ENCODE measurements around the gene ATG2B. TPM values are rescaled to one million over a fixed set of nuclear protein-coding genes. Genes with fewer than 3 reads are reported as not detected.

Gene ATG2B
- total RNA-seq, 1 donor from 2014 or later, result 10.0 TPM

DNA sequence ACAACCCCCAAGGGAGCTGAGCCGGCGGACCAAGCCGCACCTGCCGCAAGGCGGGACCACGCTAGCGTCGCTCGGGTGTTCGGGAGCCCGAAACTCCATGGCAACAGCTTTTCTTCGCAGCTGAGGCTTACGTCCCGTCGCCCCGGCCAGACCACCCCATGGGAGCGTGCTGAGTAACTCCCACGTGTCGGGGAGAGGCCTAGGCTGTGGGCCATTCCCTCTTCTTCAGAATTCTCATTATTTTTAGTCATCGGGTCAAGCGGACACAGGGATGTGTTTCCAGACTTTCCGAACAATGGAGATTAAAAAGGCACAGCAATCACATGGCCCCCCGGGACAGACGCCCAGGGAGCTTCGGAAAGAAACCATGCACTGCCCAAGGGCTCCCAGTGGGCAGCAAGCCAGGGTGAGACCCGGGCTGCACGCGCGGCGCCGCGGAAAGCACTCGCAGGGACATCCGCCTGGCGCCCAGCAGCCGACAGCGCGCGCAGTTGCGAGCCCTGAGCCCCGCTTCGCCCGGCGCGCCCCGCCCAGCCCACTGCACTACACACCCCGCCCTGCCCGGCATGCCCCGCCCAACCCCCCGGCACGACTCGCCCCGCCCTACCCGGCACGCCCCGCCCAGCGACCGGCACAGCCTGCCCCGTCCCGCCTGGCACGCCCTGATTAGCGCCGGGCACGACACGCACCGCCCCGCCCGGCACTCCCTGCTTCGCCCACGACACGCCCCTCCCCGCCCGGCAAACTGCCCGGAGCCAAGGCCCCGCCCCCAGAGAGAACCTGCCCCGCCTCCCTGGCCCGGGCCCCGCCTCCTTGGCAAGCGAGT lies 28.4 kb upstream of the ATG2B start:
- no peaks in the 10 kb centered on the region for H3K27me3 ChIP-seq (ENCODE audit: low read depth)
- H3K27ac ChIP-seq (replicated peaks), result peak overlapping the region; percentile 73
- peak; percentile 97 for DNase-seq
- peak overlapping the region; percentile 90 for H3K4me3 ChIP-seq
- peaks cover 19% of the 10 kb centered on the region for H3K4me1 ChIP-seq
- peaks cover 3% of the 10 kb centered on the region for H3K36me3 ChIP-seq
- intact Hi-C loops (cut with micrococcal nuclease), result no loop called here
- no peaks in the 10 kb centered on the region for H3K9me3 ChIP-seq (replicated peaks)
- TF ChIP-seq, protein P1, sequence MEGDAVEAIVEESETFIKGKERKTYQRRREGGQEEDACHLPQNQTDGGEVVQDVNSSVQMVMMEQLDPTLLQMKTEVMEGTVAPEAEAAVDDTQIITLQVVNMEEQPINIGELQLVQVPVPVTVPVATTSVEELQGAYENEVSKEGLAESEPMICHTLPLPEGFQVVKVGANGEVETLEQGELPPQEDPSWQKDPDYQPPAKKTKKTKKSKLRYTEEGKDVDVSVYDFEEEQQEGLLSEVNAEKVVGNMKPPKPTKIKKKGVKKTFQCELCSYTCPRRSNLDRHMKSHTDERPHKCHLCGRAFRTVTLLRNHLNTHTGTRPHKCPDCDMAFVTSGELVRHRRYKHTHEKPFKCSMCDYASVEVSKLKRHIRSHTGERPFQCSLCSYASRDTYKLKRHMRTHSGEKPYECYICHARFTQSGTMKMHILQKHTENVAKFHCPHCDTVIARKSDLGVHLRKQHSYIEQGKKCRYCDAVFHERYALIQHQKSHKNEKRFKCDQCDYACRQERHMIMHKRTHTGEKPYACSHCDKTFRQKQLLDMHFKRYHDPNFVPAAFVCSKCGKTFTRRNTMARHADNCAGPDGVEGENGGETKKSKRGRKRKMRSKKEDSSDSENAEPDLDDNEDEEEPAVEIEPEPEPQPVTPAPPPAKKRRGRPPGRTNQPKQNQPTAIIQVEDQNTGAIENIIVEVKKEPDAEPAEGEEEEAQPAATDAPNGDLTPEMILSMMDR (IDR thresholded peaks at IDR 0.05; ENCODE audit: borderline replicate concordance), result peak; percentile 10

DNA sequence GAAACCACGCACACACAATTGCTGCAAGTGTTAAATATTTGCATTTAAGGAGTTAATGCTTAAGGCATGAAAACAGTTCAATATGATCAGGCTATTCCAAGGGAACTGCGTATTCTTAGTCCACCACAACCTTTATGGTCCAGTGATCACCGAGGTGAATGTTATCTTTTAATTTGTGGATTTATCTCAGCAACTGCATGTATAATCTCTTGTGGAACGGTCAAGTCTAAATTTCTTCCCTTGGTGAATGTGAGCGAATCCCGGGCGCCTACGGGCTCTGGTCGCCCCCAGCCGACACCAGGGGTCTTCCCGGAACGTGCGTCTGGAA lies 27.8 kb upstream of the ATG2B start:
- no peaks in the 10 kb centered on the region for H3K27me3 ChIP-seq (ENCODE audit: low read depth)
- peak overlapping the region; percentile 90 for H3K4me3 ChIP-seq
- H3K9me3 ChIP-seq (replicated peaks), result no peaks in the 10 kb centered on the region
- no peak for DNase-seq
- TF ChIP-seq, protein P1 (IDR thresholded peaks at IDR 0.05; ENCODE audit: borderline replicate concordance), result no peak
- peaks cover 19% of the 10 kb centered on the region for H3K4me1 ChIP-seq
- H3K36me3 ChIP-seq, result peaks cover 9% of the 10 kb centered on the region
- intact Hi-C loops (cut with micrococcal nuclease), result no loop called here
- H3K27ac ChIP-seq (replicated peaks), result peak overlapping the region; percentile 73

DNA sequence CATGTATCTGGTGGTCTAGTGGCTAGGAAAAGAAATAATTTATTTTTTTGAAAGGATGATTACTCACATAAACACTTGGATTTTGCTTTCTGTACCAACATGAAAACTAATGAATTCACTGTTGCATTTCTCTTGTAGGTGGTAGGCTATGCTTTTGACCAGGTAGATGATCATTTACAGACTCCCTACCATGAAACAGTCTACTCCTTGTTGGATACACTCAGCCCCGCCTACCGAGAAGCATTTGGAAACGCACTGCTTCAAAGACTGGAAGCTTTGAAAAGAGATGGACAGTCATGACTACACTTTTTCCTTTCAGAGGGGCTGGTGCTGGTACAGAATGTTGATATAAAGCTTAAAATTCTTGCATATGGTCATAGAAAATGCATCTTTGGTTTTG lies 22.2 kb upstream of the ATG2B start:
- H3K9me3 ChIP-seq (replicated peaks), result no peaks in the 10 kb centered on the region
- TF ChIP-seq, protein P1 (IDR thresholded peaks at IDR 0.05; ENCODE audit: borderline replicate concordance), result no peak
- no peak for DNase-seq
- H3K27ac ChIP-seq (replicated peaks), result no peak overlapping the region
- peaks cover 34% of the 10 kb centered on the region for H3K36me3 ChIP-seq
- intact Hi-C loops (cut with micrococcal nuclease), result no loop called here
- no peak overlapping the region for H3K4me3 ChIP-seq
- H3K4me1 ChIP-seq, result no peaks in the 10 kb centered on the region
- no peaks in the 10 kb centered on the region for H3K27me3 ChIP-seq (ENCODE audit: low read depth)

DNA sequence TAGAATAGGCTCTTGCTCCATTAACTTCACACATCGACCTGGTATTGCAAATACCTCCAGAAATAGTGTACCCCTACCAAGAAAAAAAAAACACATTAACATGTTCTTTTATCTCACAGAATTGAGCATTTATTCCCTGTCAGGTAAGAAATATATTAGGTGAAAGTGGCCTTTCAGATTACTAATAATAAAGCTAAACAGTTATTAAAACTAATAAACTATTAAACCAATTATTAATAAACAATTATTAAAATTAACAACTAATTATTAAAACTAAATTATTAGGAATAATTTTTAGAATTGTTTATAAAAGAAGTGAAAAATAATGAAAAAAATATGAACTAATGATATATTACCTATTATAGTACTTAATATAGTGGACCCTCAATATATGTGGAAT lies 21.6 kb upstream of the ATG2B start:
- TF ChIP-seq, protein P1 (IDR thresholded peaks at IDR 0.05; ENCODE audit: borderline replicate concordance), result no peak
- Histone ChIP-seq H3K27me3 (ENCODE audit: low read depth) (no peaks in the 10 kb centered on the region), H3K27ac (replicated peaks) (no peak overlapping the region), H3K4me1 (no peaks in the 10 kb centered on the region), H3K36me3 (peaks cover 34% of the 10 kb centered on the region), H3K4me3 (no peak overlapping the region), H3K9me3 (replicated peaks) (no peaks in the 10 kb centered on the region)
- DNase-seq, result no peak
- intact Hi-C loops (cut with micrococcal nuclease), result no loop called here

DNA sequence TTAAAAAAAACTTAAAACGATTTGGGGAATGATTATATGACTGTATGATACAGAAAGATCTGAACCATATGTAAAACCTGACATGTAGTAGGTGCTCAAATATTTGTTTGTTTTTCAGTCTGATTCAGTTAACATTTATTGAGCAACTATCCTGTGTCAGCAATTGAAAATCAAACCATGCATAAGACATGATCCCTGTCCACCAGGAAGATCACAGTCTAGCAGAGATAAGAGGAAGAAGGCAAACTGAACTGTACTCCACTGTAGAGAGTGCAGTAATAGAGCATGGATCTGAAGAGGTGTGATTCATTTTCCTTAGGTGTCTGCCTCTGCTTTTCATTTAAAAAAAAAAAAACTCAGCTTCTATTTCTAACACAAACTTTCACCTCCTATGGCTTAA lies 20.9 kb upstream of the ATG2B start:
- no peak overlapping the region for H3K27ac ChIP-seq (replicated peaks)
- TF ChIP-seq, protein P1 (IDR thresholded peaks at IDR 0.05; ENCODE audit: borderline replicate concordance), result no peak
- peaks cover 34% of the 10 kb centered on the region for H3K36me3 ChIP-seq
- intact Hi-C loops (cut with micrococcal nuclease), result no loop called here
- DNase-seq, result no peak
- no peaks in the 10 kb centered on the region for H3K27me3 ChIP-seq (ENCODE audit: low read depth)
- no peak overlapping the region for H3K4me3 ChIP-seq
- H3K4me1 ChIP-seq, result no peaks in the 10 kb centered on the region
- H3K9me3 ChIP-seq (replicated peaks), result no peaks in the 10 kb centered on the region

All from left ventricle myocardium inferior (tissue), 1 donor.